HG02588 (cell line): Measurements from ENCODE around the gene PRKCZ.

Experiments used
- ATAC-seq: cut with Tn5 transposase; IDR thresholded peaks from one replicate; pipeline ENCODE4 v1.9.1; 2021; ENCODE audit warnings: mild to moderate bottlenecking, moderate library complexity; ENCODE audit not compliant: unreplicated experiment

The PRKCZ gene

GRCh38 chr1:2044510-2045319, 5.5 kb upstream of the PRKCZ start:
- no peak for ATAC-seq

GRCh38 chr1:2045468-2046173, 4.6 kb upstream of the PRKCZ start:
- no peak for ATAC-seq

GRCh38 chr1:2046174-2046917, 3.9 kb upstream of the PRKCZ start:
- ATAC-seq: no peak

DNA sequence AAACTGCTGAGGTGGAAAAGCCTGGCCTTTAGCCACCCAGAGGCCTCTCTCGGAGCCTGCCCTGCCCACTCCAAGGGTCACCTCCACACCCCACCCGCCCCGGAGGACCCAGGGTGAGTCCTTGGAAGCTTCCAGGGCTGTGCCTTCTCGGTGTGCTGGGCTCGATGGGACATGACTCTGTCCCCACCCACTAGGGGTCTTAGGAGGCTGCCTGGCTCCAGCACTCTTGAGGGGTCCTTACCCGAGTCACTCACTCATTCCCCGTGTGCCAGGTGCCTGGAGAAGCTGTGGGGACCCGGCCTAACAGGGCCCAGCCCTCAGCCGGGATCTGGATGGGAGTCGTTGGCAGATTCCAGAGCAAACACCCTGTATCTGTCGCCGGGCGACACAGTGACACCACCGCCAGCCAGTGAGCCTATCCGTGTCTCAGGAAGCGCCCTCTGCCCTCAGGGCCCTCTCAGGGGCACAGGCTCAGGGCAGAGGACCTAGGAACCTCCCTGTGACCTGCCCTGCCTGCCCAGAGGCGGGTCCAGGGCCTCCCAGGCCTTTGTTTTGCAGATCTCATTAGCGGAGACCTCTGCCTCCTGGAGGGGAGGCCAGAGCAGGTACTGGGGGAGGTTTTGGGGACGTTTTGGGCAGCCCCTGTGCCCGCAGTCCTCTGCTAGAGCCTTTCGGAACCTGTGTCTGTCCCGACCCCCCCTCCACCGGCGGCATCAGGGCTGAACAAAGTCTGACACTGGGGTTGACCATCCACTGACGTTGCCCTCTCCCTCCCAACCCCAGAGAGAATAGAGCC, 3.1 kb upstream of the PRKCZ start:
- no peak for ATAC-seq

DNA sequence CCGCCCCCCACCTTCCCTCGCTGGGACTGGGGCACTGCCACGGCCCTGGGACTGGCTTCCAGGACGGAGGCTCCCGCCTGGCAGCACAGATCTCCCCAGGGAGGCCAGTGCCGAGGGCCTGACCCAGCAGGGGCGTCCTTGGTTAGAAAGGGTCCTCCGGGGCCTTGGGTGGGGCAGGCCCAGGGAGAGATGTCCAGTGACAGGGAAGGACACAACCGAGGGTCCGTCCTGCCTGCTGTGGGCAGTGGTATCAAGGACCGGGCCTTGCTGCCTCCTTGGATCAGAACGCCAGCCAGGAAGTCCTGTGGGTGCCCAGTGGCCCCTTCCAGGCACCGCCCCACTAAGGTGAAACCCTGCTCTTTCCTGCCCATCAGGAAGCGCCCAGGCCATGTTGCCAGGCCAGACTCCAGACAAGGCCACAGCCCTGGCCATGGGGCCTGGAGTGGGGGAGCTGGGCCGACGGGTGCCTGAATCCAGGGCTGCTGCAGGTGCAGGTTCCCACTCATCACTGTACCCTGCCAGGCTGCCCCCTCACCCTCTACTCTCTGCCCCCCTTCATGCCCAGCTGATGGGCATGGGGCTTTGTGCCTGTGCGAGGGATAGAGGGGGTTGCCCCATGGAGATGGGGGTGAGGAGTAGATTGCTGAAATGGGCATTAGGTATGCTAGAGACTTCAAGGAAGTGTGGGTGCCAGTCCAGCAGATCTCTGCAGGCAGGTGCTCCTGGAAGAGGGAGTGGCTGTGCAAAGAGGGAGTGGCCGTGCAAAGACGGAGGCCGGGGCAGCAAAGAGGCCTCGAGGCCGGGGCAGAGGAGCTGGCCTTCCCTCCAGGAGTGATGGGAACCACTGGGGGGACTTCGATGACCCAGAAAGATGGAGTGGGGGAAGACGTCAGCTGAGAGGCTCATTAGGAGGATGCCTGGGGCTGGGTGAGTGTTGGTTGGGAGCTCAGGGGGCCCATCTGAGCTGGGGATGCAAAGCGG, 2.2 kb upstream of the PRKCZ start:
- no peak for ATAC-seq

DNA sequence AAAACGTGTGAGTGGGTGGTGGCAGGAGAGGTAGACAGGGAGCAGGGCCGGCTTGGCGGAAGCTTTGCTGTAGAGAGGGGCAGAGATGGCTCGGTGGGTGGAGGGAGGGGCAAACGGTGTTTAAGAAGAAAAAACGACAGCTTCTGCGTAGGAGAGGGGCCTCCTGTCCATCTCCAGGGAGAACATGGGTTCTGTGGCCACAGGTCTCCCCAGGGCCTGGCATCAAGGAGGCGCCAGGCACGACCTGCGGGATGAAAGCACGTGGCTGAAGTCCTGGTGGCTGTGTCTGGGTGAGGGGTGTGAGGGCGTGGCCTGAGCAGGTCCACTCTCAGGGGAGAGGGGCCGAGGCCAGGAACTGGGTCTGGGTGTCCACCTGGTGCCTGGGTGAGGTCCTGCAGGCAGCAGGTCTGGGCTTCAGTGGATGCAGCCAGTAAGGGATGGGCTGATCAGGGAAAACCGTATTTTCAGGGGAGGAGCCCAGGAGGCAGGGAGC, 940 bp upstream of the PRKCZ start:
- ATAC-seq: no peak

DNA sequence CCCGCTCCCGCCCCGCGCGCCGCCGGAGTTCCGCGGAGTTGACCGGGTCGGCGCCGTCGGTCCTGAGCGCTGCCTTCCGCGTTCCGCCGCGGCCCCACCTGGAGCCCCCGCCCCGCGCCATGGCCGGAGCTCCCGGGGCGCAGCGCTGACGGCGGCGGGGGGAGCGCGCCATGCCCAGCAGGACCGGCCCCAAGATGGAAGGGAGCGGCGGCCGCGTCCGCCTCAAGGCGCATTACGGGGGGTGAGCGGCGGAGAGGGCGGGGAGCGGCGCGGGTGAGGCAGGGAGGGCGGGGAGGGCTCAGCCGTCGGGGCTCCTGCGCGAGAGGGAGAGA, 216 bp downstream of the PRKCZ start:
- ATAC-seq: no peak

DNA sequence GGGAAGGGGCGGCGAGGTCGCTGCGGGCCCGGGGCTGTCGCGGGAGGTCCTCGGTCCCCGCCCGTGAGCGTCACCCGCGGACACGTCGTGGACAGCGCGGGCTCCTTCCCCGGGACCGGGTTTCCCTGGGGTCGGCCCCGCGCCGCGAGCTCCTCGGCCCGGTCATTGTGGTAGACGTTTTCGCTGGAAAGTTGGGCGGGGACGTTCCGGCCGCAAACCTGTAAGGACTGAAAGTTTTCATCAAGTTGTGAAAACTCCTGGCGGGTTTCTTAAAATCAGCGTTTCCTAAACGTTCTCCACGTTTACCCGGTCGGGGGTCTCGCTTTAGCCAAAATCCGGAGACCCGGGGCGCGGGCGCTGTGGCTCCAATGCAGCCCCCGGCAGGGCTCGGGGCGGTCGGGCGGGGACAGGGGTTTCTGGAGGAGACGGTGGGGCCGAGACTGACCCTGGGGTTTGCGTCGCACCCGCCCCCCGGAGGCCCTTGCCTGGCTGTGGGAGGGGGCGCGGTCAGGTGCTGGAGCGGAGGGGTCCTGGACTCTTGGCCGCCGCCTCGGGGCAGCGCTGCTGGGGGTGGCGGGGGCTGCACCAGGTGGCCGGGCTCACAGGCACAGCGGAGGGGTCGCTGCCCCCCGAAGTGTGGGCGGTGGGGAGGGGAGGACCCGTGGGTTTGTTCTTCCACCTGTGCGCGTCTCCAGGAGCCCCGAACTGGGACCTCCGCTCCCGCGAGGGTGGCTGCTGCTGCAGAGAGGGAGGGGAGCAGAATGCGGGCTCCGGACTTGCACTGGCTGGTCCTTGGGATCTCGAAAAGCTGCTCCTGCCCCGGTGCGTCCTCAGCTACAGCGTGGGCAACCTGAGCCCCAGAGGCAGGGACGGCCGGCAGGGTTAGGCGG, 827 bp downstream of the PRKCZ start:
- no peak for ATAC-seq

- ATAC-seq: no peak
Measured at GRCh38 chr1:2052054-2052679, 2.0 kb downstream of the PRKCZ start.

GRCh38 chr1:2052756-2053155, 2.5 kb downstream of the PRKCZ start:
- no peak for ATAC-seq

GRCh38 chr1:2053217-2053616, 3.0 kb downstream of the PRKCZ start:
- no peak for ATAC-seq

- no peak for ATAC-seq
Measured at GRCh38 chr1:2053784-2054376, 3.7 kb downstream of the PRKCZ start.

GRCh38 chr1:2054560-2054959, 4.3 kb downstream of the PRKCZ start:
- ATAC-seq: no peak

- ATAC-seq: no peak
Measured at GRCh38 chr1:2055911-2056575, 5.8 kb downstream of the PRKCZ start.

DNA sequence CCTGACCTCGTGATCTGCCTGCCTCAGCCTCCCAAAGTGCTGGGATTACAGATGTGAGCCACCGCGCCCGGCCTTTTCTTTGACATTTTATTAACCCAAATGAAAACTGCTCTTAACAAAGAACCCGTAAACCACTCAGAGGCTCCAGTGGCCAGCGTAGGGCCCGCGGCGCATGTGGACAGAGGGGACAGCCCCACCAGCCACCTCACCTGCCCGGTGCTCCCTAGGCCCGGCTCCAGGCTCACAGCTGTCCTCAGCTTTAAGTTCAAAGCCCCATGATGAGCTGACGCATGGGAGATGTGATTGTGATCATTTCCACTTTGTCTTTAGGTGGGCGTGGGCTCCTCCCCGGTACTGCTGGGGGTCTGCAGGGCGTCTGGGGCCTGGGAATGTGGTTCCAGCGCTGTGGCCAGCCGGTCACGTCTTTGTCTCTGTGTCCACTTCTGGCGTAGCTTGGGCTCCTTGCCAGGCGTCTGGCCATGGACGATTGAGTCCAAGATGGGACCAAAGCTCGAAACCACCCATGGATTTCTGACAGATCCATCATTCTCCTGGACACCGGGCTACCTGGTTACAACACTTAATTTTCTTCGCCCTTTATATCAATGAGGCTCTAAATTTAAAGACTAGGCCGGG, 6.9 kb downstream of the PRKCZ start:
- ATAC-seq: no peak

DNA sequence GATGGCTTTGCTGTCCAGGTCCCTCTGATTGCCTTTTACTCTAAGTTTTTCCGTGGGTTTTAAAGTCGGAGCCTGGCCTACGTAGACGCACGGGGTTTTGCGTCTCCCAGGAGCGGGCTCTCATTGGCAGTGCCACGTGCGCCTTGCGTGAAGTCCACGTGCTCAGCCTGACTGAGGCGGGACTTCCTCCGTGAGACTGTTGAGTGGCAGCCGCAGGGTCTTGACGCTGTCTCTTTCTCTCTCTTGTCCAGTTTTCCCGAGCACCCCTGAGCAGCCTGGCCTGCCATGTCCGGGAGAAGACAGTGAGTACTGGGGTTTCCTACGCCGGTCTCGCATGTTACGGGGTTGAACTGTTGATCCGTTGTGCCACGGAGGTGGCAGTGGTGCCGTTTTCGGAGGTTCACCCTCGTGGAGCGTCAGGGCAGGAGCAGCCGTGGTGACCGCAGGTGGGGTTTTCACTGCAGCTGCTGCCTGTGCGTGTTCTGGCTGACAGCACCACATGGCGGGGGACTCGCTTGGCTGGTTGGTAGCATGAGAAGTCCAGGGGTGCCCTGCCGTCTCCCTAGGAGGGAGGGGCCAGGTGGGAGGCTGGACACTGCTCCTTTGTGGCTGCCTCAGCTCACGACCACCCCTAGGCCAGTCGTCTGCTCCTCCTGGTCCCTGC, 9.2 kb downstream of the PRKCZ start:
- no peak for ATAC-seq
